ENCODE data around the gene ITPRID1. TPM values are rescaled to one million over a fixed set of nuclear protein-coding genes. Genes with fewer than 3 reads are reported as not detected.
"Not testable (repeated sequence)": the region's sequence is repeated elsewhere in the genome, so short reads cannot be mapped to it uniquely, and the experiment has no call there.

The ITPRID1 gene
- total RNA-seq, result not detected in 2 replicates

- DNase-seq (ENCODE audit: extremely low read depth, low read depth, low spot score), result no peak
Observed at GRCh38 chr7:31513790-31514189, at the start of gene ITPRID1. Gene ITPRID1 (plus strand): TSS chr7:31514090. CDS start chr7:31553025, 38,935 bp downstream.

- no peak for DNase-seq (ENCODE audit: extremely low read depth, low read depth, low spot score)
Observed at GRCh38 chr7:31464601-31465000, 49.3 kb upstream of the ITPRID1 start.

- DNase-seq (ENCODE audit: extremely low read depth, low read depth, low spot score), result no peak
Observed at GRCh38 chr7:31465285-31465684, 48.6 kb upstream of the ITPRID1 start.

GRCh38 chr7:31466036-31466435 is 47.9 kb upstream of the ITPRID1 start:
- DNase-seq (ENCODE audit: extremely low read depth, low read depth, low spot score), result no peak

- DNase-seq (ENCODE audit: extremely low read depth, low read depth, low spot score), result not testable (repeated sequence)
Observed at GRCh38 chr7:31470883-31471282, 43.0 kb upstream of the ITPRID1 start.

- no peak for DNase-seq (ENCODE audit: extremely low read depth, low read depth, low spot score)
Observed at GRCh38 chr7:31475368-31475767, 38.5 kb upstream of the ITPRID1 start.

- no peak for DNase-seq (ENCODE audit: extremely low read depth, low read depth, low spot score)
Observed at GRCh38 chr7:31476073-31476745, 37.7 kb upstream of the ITPRID1 start.

GRCh38 chr7:31476941-31477677 is 36.8 kb upstream of the ITPRID1 start:
- DNase-seq (ENCODE audit: extremely low read depth, low read depth, low spot score), result no peak

GRCh38 chr7:31478018-31478417 is 35.9 kb upstream of the ITPRID1 start:
- no peak for DNase-seq (ENCODE audit: extremely low read depth, low read depth, low spot score)

- no peak for DNase-seq (ENCODE audit: extremely low read depth, low read depth, low spot score)
Observed at GRCh38 chr7:31478721-31479120, 35.2 kb upstream of the ITPRID1 start.

GRCh38 chr7:31487071-31487470 is 26.8 kb upstream of the ITPRID1 start:
- no peak for DNase-seq (ENCODE audit: extremely low read depth, low read depth, low spot score)

- DNase-seq (ENCODE audit: extremely low read depth, low read depth, low spot score), result no peak
Observed at GRCh38 chr7:31487476-31487875, 26.4 kb upstream of the ITPRID1 start.

- no peak for DNase-seq (ENCODE audit: extremely low read depth, low read depth, low spot score)
Observed at GRCh38 chr7:31488562-31489203, 25.2 kb upstream of the ITPRID1 start.

GRCh38 chr7:31490796-31491314 is 23.0 kb upstream of the ITPRID1 start:
- no peak for DNase-seq (ENCODE audit: extremely low read depth, low read depth, low spot score)

GRCh38 chr7:31492086-31492485 is 21.8 kb upstream of the ITPRID1 start:
- no peak for DNase-seq (ENCODE audit: extremely low read depth, low read depth, low spot score)

GRCh38 chr7:31493714-31494181 is 20.1 kb upstream of the ITPRID1 start:
- no peak for DNase-seq (ENCODE audit: extremely low read depth, low read depth, low spot score)

- DNase-seq (ENCODE audit: extremely low read depth, low read depth, low spot score), result no peak
Observed at GRCh38 chr7:31494421-31494820, 19.5 kb upstream of the ITPRID1 start.

GRCh38 chr7:31495653-31496052 is 18.2 kb upstream of the ITPRID1 start:
- no peak for DNase-seq (ENCODE audit: extremely low read depth, low read depth, low spot score)

GRCh38 chr7:31497516-31497915 is 16.4 kb upstream of the ITPRID1 start:
- DNase-seq (ENCODE audit: extremely low read depth, low read depth, low spot score), result no peak

- no peak for DNase-seq (ENCODE audit: extremely low read depth, low read depth, low spot score)
Observed at GRCh38 chr7:31500656-31501055, 13.2 kb upstream of the ITPRID1 start.

GRCh38 chr7:31508823-31509222 is 5.1 kb upstream of the ITPRID1 start:
- no peak for DNase-seq (ENCODE audit: extremely low read depth, low read depth, low spot score)
